K562 (cell line): ENCODE results near the gene HLA-E. TPM values are rescaled to one million over a fixed set of nuclear protein-coding genes. Genes with fewer than 3 reads are reported as not detected.
A peak's percentile ranks its signal among the peaks of the same experiment; 100 is the strongest.

ENCODE experiments used
- FIP1L1 ChIP-seq: fragments of 200-400 bp; formaldehyde crosslinking; IDR thresholded peaks from 2 replicates; pipeline ENCODE4 v1.6.1; 2018; ENCODE audit warnings: mild to moderate bottlenecking, low read depth, low read length; ENCODE audit not compliant: poor library complexity, severe bottlenecking
- HDAC1 ChIP-seq, 2 experiments: fragments of 450-650 bp; IDR thresholded peaks; 2 replicates each; pipeline ENCODE4 v1.6.1; 2016 to 2017; ENCODE audit warnings: inconsistent platforms in 1 of 2, mild to moderate bottlenecking in 1 of 2, moderate library complexity in 1 of 2
- HDGF ChIP-seq: fragments of 450-650 bp; IDR thresholded peaks from 2 replicates; pipeline ENCODE4 v1.6.1; 2016
- HOXB6 ChIP-seq: fragments of 250-450 bp; sonication (Bioruptor Pico); IDR thresholded peaks from 2 replicates; pipeline ENCODE4 v1.5.1; 2022; ENCODE audit warnings: mild to moderate bottlenecking, borderline replicate concordance
- LARP7 ChIP-seq: fragments of 450-650 bp; IDR thresholded peaks from 2 replicates; pipeline ENCODE4 v1.6.1; 2016
- MECOM ChIP-seq: fragments of 250-450 bp; sonication (Bioruptor Pico); IDR thresholded peaks from 2 replicates; pipeline ENCODE4 v1.8.0; 2022; ENCODE audit warnings: inconsistent platforms
- MEF2A ChIP-seq: IDR thresholded peaks from 2 replicates; pipeline ENCODE4 v1.6.1; 2011; ENCODE audit warnings: low read depth, mild to moderate bottlenecking, low read length, moderate library complexity; ENCODE audit not compliant: control insufficient read depth
- NUFIP1 ChIP-seq: fragments of 450-650 bp; IDR thresholded peaks from 2 replicates; pipeline ENCODE4 v1.6.1; 2018; ENCODE audit not compliant: partially characterized antibody
- RBBP5 ChIP-seq: fragments of 200-600 bp; sonication (generic); IDR thresholded peaks from 2 replicates; pipeline ENCODE4 v1.6.1; 2012; ENCODE audit warnings: borderline replicate concordance, mild to moderate bottlenecking, low read length, control low read depth, inconsistent platforms; ENCODE audit not compliant: insufficient read depth, poor library complexity, severe bottlenecking
- RBM14 ChIP-seq: fragments of 200-400 bp; formaldehyde crosslinking; IDR thresholded peaks from 2 replicates; pipeline ENCODE4 v1.6.1; 2018; ENCODE audit warnings: low read depth, mild to moderate bottlenecking, low read length, moderate library complexity, borderline replicate concordance; ENCODE audit not compliant: insufficient read depth
- SIN3B ChIP-seq: fragments of 450-650 bp; IDR thresholded peaks from 2 replicates; pipeline ENCODE4 v1.6.1; 2017; ENCODE audit warnings: low read depth, mild to moderate bottlenecking, moderate library complexity
- SMAD1 ChIP-seq: fragments of 150-350 bp; IDR thresholded peaks from 2 replicates; pipeline ENCODE4 v1.6.1; 2014; ENCODE audit warnings: low read length, low read depth; ENCODE audit not compliant: partially characterized antibody
- SUPT5H ChIP-seq: fragments of 450-650 bp; IDR thresholded peaks from 2 replicates; pipeline ENCODE4 v1.6.1; 2016
- XRCC5 ChIP-seq: fragments of 200-400 bp; formaldehyde crosslinking; IDR thresholded peaks from 2 replicates; pipeline ENCODE4 v1.6.1; 2017; ENCODE audit warnings: low read depth, mild to moderate bottlenecking, low read length
- YBX1 ChIP-seq: fragments of 450-650 bp; IDR thresholded peaks from 2 replicates; pipeline ENCODE4 v1.7.1; 2016; ENCODE audit warnings: mild to moderate bottlenecking
- ZNF217 ChIP-seq: sonication (generic); formaldehyde crosslinking; IDR thresholded peaks from 2 replicates; pipeline ENCODE4 v1.8.0; 2022; ENCODE audit warnings: mild to moderate bottlenecking, missing genetic modification reagents
- ZNF224 ChIP-seq: sonication (generic); formaldehyde crosslinking; IDR thresholded peaks from 2 replicates; pipeline ENCODE4 v1.8.0; 2022; ENCODE audit warnings: mild to moderate bottlenecking, missing genetic modification reagents
- ZNF232 ChIP-seq: sonication (generic); formaldehyde crosslinking; IDR thresholded peaks from 2 replicates; pipeline ENCODE4 v1.8.0; 2022; ENCODE audit warnings: mild to moderate bottlenecking, missing genetic modification reagents
- ZNF589 ChIP-seq: fragments of 200-800 bp; sonication (Bioruptor generic); IDR thresholded peaks from 2 replicates; pipeline ENCODE4 v1.6.1; 2016; ENCODE audit warnings: low read depth, missing genetic modification characterization, missing compliant biosample characterization
- polyA plus RNA-seq, 8 experiments: library from polyadenylated mRNA; depleted of rRNA in 4 of 8; stranded (reverse) in 5 of 8; unstranded in 3 of 8; fragments of >200 nt; fragmentation: Nextera tagmentation in 2 of 8; fragmentation: Illumina TruSeq in 1 of 8; extraction: Ambion mirVana in 2 of 8; extraction: Trizol in 1 of 8; gene quantifications; 2 replicates each; pipeline versions ENCODE4 v1.2.1 to v1.2.3, GENCODE V29; 2011 to 2014; ENCODE audit warnings: inconsistent platforms in 1 of 8, missing spikeins in 1 of 8
- total RNA-seq, 7 experiments: library from RNA; depleted of rRNA in 6 of 7; stranded (reverse); fragments of >200 nt in 6 of 7; fragmentation: Illumina TruSeq in 2 of 7; extraction: Trizol in 2 of 7; gene quantifications; 2 replicates each; pipeline versions ENCODE4 v1.2.1 to v1.2.3, GENCODE V29; 2011 to 2021; ENCODE audit warnings: low replicate concordance in 1 of 7
- TF ChIP-seq, protein P1 (sequence below): sonication (generic); formaldehyde crosslinking; IDR thresholded peaks from 2 replicates; pipeline ENCODE4 v1.8.0; 2022; ENCODE audit warnings: mild to moderate bottlenecking, missing genetic modification reagents
- TF ChIP-seq, protein P2 (sequence below): sonication (generic); formaldehyde crosslinking; IDR thresholded peaks from 2 replicates; pipeline ENCODE4 v1.4.0; 2020; ENCODE audit warnings: mild to moderate bottlenecking, missing genetic modification reagents
- TF ChIP-seq, protein P3 (sequence below): fragments of 450-650 bp; IDR thresholded peaks from 2 replicates; pipeline ENCODE4 v1.7.1; 2018; ENCODE audit warnings: mild to moderate bottlenecking, low read depth; ENCODE audit not compliant: partially characterized antibody

Gene HLA-E
- total and polyA plus RNA-seq, 9 of the 15 experiments (the other 6 are each of a cell fraction or from before 2014, with no cell fraction given): 3.2 to 39.9 (median 26.8) TPM

DNA sequence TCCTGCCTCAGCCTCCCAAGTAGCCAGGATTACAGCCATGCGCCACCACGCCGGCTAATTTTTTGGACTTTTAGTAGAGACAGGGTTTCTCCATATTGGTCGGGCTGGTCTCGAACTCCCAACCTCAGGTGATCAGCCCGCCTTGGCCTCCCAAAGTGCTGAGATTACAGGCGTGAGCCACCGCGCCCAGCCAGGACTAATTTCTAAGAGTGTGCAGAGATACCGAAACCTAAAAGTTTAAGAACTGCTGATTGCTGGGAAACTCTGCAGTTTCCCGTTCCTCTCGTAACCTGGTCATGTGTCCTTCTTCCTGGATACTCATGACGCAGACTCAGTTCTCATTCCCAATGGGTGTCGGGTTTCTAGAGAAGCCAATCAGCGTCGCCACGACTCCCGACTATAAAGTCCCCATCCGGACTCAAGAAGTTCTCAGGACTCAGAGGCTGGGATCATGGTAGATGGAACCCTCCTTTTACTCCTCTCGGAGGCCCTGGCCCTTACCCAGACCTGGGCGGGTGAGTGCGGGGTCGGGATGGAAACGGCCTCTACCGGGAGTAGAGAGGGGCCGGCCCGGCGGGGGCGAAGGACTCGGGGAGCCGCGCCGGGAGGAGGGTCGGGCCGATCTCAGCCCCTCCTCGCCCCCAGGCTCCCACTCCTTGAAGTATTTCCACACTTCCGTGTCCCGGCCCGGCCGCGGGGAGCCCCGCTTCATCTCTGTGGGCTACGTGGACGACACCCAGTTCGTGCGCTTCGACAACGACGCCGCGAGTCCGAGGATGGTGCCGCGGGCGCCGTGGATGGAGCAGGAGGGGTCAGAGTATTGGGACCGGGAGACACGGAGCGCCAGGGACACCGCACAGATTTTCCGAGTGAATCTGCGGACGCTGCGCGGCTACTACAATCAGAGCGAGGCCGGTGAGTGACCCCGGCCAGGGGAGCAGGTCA, at the start of gene HLA-E (continued):
- TF ChIP-seq FIP1L1: peak; percentile 95
- no peak for TF ChIP-seq MECOM (CRISPR knock-in tag)
- no peak for TF ChIP-seq ZNF217 (CRISPR knock-in tag)
- 0 out of 2 replicates have a peak, but pooled peaks have one; percentile 69 for TF ChIP-seq HDGF
- no peak for TF ChIP-seq NUFIP1
- TF ChIP-seq, protein P1, sequence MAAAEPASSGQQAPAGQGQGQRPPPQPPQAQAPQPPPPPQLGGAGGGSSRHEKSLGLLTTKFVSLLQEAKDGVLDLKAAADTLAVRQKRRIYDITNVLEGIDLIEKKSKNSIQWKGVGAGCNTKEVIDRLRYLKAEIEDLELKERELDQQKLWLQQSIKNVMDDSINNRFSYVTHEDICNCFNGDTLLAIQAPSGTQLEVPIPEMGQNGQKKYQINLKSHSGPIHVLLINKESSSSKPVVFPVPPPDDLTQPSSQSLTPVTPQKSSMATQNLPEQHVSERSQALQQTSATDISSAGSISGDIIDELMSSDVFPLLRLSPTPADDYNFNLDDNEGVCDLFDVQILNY (CRISPR knock-in tag): peak; percentile 69; the same call in 1 of the 2 replicates
- no peak for TF ChIP-seq SMAD1
- TF ChIP-seq, protein P2, sequence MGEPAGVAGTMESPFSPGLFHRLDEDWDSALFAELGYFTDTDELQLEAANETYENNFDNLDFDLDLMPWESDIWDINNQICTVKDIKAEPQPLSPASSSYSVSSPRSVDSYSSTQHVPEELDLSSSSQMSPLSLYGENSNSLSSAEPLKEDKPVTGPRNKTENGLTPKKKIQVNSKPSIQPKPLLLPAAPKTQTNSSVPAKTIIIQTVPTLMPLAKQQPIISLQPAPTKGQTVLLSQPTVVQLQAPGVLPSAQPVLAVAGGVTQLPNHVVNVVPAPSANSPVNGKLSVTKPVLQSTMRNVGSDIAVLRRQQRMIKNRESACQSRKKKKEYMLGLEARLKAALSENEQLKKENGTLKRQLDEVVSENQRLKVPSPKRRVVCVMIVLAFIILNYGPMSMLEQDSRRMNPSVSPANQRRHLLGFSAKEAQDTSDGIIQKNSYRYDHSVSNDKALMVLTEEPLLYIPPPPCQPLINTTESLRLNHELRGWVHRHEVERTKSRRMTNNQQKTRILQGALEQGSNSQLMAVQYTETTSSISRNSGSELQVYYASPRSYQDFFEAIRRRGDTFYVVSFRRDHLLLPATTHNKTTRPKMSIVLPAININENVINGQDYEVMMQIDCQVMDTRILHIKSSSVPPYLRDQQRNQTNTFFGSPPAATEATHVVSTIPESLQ (CRISPR knock-in tag): no peak
- no peak for TF ChIP-seq ZNF224 (CRISPR knock-in tag)
- no peak for TF ChIP-seq LARP7
- TF ChIP-seq, protein P3, sequence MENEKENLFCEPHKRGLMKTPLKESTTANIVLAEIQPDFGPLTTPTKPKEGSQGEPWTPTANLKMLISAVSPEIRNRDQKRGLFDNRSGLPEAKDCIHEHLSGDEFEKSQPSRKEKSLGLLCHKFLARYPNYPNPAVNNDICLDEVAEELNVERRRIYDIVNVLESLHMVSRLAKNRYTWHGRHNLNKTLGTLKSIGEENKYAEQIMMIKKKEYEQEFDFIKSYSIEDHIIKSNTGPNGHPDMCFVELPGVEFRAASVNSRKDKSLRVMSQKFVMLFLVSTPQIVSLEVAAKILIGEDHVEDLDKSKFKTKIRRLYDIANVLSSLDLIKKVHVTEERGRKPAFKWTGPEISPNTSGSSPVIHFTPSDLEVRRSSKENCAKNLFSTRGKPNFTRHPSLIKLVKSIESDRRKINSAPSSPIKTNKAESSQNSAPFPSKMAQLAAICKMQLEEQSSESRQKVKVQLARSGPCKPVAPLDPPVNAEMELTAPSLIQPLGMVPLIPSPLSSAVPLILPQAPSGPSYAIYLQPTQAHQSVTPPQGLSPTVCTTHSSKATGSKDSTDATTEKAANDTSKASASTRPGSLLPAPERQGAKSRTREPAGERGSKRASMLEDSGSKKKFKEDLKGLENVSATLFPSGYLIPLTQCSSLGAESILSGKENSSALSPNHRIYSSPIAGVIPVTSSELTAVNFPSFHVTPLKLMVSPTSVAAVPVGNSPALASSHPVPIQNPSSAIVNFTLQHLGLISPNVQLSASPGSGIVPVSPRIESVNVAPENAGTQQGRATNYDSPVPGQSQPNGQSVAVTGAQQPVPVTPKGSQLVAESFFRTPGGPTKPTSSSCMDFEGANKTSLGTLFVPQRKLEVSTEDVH: peak; percentile 67
- TF ChIP-seq HOXB6 (CRISPR knock-in tag): no peak
- TF ChIP-seq YBX1: no peak
- no peak for TF ChIP-seq XRCC5
- TF ChIP-seq RBBP5: peak; percentile 82
- no peak for TF ChIP-seq SIN3B
- peak; percentile 74; the same call in 1 of the 2 replicates for TF ChIP-seq RBM14
- TF ChIP-seq ZNF232 (CRISPR knock-in tag): 0 out of 2 replicates have a peak, but pooled peaks have one; percentile 18
- peak; percentile 92 for TF ChIP-seq SUPT5H
- TF ChIP-seq ZNF589: no peak
- no peak for TF ChIP-seq MEF2A
- TF ChIP-seq HDAC1 (IDR thresholded peaks at IDR 0.05): peak in 1 of 2 experiments; percentile 63; a peak in 2 of 4 replicates
